MM.1S (cell line): ENCODE measurements around the gene FANCL.

Source experiments
- DNase-seq: peaks from one replicate; pipeline ENCODE4 v3.0.0-alpha.2; 2015
- H2AFZ ChIP-seq: fragments of 300-600 bp; sonication (generic); 2 replicates; pipeline ENCODE4 v1.6.0; 2016; ENCODE audit warnings: antibody characterized with exemption, low read length
- H3F3A ChIP-seq: fragments of 300-600 bp; sonication (generic); 2 replicates; pipeline ENCODE4 v1.6.1; 2016; ENCODE audit warnings: mild to moderate bottlenecking, antibody characterized with exemption, low read length, moderate library complexity, mixed read lengths; ENCODE audit not compliant: insufficient read depth
- H3K27ac ChIP-seq: fragments of 300-600 bp; sonication (generic); 2 replicates; pipeline ENCODE4 v1.5.1; 2016; ENCODE audit warnings: mild to moderate bottlenecking, low read length
- H3K27me3 ChIP-seq: fragments of 300-600 bp; sonication (generic); replicated peaks from 2 replicates; pipeline ENCODE4 v1.6.0; 2016; ENCODE audit warnings: low read length; ENCODE audit not compliant: insufficient read depth
- H3K36me3 ChIP-seq: fragments of 300-600 bp; sonication (generic); replicated peaks from 2 replicates; pipeline ENCODE4 v1.6.1; 2016; ENCODE audit warnings: mild to moderate bottlenecking, low read length, mixed read lengths; ENCODE audit not compliant: insufficient read depth
- H3K4me1 ChIP-seq: fragments of 300-600 bp; sonication (generic); 2 replicates; pipeline ENCODE4 v1.6.1; 2016; ENCODE audit warnings: low read length, mixed read lengths
- H3K4me2 ChIP-seq: fragments of 300-600 bp; sonication (generic); 2 replicates; pipeline ENCODE4 v1.6.0; 2016; ENCODE audit warnings: low read depth, low read length
- H3K4me3 ChIP-seq: fragments of 300-600 bp; sonication (generic); 2 replicates; pipeline ENCODE4 v1.5.1; 2016; ENCODE audit warnings: low read length, mixed read lengths
- H3K79me2 ChIP-seq: fragments of 300-600 bp; sonication (generic); 2 replicates; pipeline ENCODE4 v1.6.1; 2016; ENCODE audit warnings: mixed run types, low read length, mixed read lengths
- H3K9ac ChIP-seq: fragments of 300-600 bp; sonication (generic); 2 replicates; pipeline ENCODE4 v1.6.1; 2016; ENCODE audit warnings: low read length, mixed read lengths
- H3K9me2 ChIP-seq: fragments of 300-600 bp; sonication (generic); replicated peaks from 2 replicates; pipeline ENCODE4 v1.6.1; 2016; ENCODE audit warnings: mild to moderate bottlenecking, low read length, mixed read lengths; ENCODE audit not compliant: insufficient read depth
- H3K9me3 ChIP-seq: fragments of 300-600 bp; sonication (generic); replicated peaks from 2 replicates; pipeline ENCODE4 v1.6.1; 2016; ENCODE audit warnings: mild to moderate bottlenecking, low read length, mixed read lengths; ENCODE audit not compliant: insufficient read depth
- H4K20me1 ChIP-seq: fragments of 300-600 bp; sonication (generic); 2 replicates; pipeline ENCODE4 v1.6.1; 2016; ENCODE audit warnings: mild to moderate bottlenecking, low read length, moderate library complexity, mixed read lengths; ENCODE audit not compliant: insufficient read depth
- EZH2 ChIP-seq: fragments of 300-600 bp; sonication (generic); optimal IDR thresholded peaks from 2 replicates; pipeline ENCODE3; 2017; ENCODE audit warnings: low read depth, mild to moderate bottlenecking, antibody characterized with exemption, low read length, mixed read lengths
- EZH2phosphoT487 ChIP-seq: fragments of 300-600 bp; sonication (generic); IDR thresholded peaks from 2 replicates; pipeline ENCODE4 v1.6.1; 2018; ENCODE audit warnings: antibody characterized with exemption, low read length
- TF ChIP-seq, protein P1 (sequence below): fragments of 300-600 bp; sonication (generic); IDR thresholded peaks from 2 replicates; pipeline ENCODE4 v1.5.1; 2016; ENCODE audit warnings: antibody characterized with exemption, low read length, mixed read lengths

Gene FANCL

DNA sequence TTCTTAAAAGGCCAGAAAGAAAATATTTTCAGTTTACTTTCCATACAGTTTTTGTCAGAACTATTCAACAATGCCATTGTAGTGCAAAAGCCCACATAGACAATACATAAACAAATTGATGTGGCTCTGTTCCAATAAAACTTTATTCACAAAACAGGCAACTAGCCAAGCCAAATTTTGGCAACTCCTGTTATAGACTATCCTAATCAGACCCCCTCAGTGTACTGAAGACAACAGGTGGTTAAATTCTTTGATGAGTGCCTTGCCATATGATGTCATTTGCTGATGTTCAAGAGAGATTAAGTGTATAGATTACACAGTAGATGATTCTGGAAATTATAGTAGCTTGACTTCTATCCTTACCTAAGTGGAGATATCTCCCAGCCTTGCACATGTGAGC is 83.4 kb downstream of the FANCL start:
- Histone ChIP-seq H3K9me3 (no peaks in the 10 kb centered on the region), H3K36me3 (no peaks in the 10 kb centered on the region; the same call in none of the 2 replicates), H3K9me2 (no peaks in the 10 kb centered on the region), H3K4me2 (no peak overlapping the region), H4K20me1 (no peaks in the 10 kb centered on the region), H2AFZ (no peak overlapping the region), H3K27me3 (no peaks in the 10 kb centered on the region), H3K9ac (no peak overlapping the region), H3K4me1 (no peaks in the 10 kb centered on the region), H3K4me3 (no peak overlapping the region), H3F3A (no peaks in the 10 kb centered on the region), H3K79me2 (no peaks in the 10 kb centered on the region), H3K27ac (no peak overlapping the region)
- TF ChIP-seq EZH2 = no peak
- TF ChIP-seq, protein P1, sequence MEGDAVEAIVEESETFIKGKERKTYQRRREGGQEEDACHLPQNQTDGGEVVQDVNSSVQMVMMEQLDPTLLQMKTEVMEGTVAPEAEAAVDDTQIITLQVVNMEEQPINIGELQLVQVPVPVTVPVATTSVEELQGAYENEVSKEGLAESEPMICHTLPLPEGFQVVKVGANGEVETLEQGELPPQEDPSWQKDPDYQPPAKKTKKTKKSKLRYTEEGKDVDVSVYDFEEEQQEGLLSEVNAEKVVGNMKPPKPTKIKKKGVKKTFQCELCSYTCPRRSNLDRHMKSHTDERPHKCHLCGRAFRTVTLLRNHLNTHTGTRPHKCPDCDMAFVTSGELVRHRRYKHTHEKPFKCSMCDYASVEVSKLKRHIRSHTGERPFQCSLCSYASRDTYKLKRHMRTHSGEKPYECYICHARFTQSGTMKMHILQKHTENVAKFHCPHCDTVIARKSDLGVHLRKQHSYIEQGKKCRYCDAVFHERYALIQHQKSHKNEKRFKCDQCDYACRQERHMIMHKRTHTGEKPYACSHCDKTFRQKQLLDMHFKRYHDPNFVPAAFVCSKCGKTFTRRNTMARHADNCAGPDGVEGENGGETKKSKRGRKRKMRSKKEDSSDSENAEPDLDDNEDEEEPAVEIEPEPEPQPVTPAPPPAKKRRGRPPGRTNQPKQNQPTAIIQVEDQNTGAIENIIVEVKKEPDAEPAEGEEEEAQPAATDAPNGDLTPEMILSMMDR = no peak
- no peak for TF ChIP-seq EZH2phosphoT487
- DNase-seq = no peak

DNA sequence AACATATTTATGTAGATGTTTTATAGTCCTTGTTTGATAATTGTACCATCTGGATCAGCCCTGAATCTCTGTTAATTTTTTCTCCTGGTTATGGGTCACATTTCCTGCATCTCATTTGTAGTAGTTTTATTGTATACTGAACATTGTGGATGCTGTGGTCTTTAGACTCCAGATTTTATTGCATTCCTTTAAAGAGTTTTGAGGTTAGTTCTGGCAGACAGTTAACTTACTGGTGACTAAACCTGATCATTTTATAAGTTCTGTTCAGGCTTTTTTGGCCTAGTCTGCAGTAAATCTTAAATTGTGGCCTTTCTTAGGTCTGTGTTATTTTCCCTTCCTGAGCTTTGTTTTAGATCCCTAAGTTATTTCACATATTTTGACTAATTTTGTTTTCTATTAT is 84.3 kb downstream of the FANCL start:
- no peaks in the 10 kb centered on the region; the same call in none of the 2 replicates for H3K36me3 ChIP-seq
- H2AFZ ChIP-seq = no peak overlapping the region
- no peaks in the 10 kb centered on the region for H3F3A ChIP-seq
- no peaks in the 10 kb centered on the region for H3K27me3 ChIP-seq
- no peaks in the 10 kb centered on the region for H3K9me3 ChIP-seq
- no peak for TF ChIP-seq EZH2
- no peak for TF ChIP-seq EZH2phosphoT487
- TF ChIP-seq, protein P1 = no peak
- no peaks in the 10 kb centered on the region for H3K79me2 ChIP-seq
- H3K4me3 ChIP-seq = no peak overlapping the region
- H3K4me2 ChIP-seq = no peak overlapping the region
- DNase-seq = no peak
- H3K9ac ChIP-seq = no peak overlapping the region
- no peak overlapping the region for H3K27ac ChIP-seq
- no peaks in the 10 kb centered on the region for H3K4me1 ChIP-seq
- H4K20me1 ChIP-seq = no peaks in the 10 kb centered on the region
- H3K9me2 ChIP-seq = no peaks in the 10 kb centered on the region

DNA sequence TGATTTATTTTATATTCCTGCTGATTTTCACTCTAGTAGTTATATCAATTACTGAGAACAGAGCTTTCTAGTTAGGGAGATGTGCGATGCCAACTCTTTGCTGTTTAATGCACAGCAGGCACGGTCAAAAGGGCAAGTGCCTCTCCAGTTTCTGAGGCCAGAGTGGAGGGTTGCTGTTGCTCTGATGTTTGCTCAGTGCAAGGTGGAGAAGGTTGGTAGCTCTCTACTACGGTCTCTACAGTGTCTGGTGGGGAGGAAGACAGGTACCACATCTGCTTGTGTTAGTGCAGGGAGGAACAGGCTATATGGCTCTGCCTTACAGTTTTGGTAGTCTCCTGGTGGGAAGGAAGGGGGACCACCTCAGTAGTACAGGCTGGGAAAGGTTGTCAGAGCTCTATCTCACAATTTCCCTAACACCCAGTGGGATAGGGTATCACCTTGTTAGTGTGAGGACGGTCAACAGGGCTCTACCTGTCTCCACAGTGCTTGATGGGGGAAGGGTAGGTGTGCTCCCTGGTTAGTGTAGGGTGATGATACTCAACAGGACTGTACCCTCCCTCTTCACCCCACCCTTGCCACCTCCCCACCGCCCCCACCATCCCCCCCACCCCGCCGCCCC is 85.9 kb downstream of the FANCL start:
- no peaks in the 10 kb centered on the region for H3F3A ChIP-seq
- no peaks in the 10 kb centered on the region; the same call in 1 of the 2 replicates for H3K36me3 ChIP-seq
- no peaks in the 10 kb centered on the region for H3K27me3 ChIP-seq
- DNase-seq = no peak
- no peaks in the 10 kb centered on the region for H3K4me1 ChIP-seq
- no peak overlapping the region for H3K4me3 ChIP-seq
- H3K9ac ChIP-seq = no peak overlapping the region
- no peaks in the 10 kb centered on the region for H3K9me3 ChIP-seq
- no peaks in the 10 kb centered on the region for H3K9me2 ChIP-seq
- H3K4me2 ChIP-seq = no peak overlapping the region
- no peaks in the 10 kb centered on the region for H4K20me1 ChIP-seq
- TF ChIP-seq EZH2phosphoT487 = no peak
- no peak for TF ChIP-seq EZH2
- TF ChIP-seq, protein P1 = no peak
- H2AFZ ChIP-seq = no peak overlapping the region
- H3K79me2 ChIP-seq = no peaks in the 10 kb centered on the region
- H3K27ac ChIP-seq = no peak overlapping the region
